HCT116 (cell line): ENCODE measurements around the gene NDUFS3. TPM values are rescaled to one million over a fixed set of nuclear protein-coding genes. Genes with fewer than 3 reads are reported as not detected.

Source experiments
- ATAC-seq: fragments of 200-7000 bp; cut with Tn5 transposase; 2 replicates; pipeline ENCODE4 v1.9.1; 2020; ENCODE audit warnings: mild to moderate bottlenecking, moderate library complexity
- BruUV-seq: library from RNA; stranded (reverse); fragments of 400-500 nt; replicated peaks from 2 replicates; lab custom pipeline; 2021; lab: Mats Ljungman, UMichigan
- CTCF ChIA-PET: fragments of 300-600 bp; sonication (Branson Sonifier 250); formaldehyde crosslinking; loops from one replicate; lab custom pipeline; 2021; ENCODE audit warnings: antibody characterized with exemption; lab: Charles Lee
- POLR2A ChIA-PET: fragments of 300-600, 350-600 bp; sonication (Branson Sonifier 250); formaldehyde crosslinking; loops from one replicate; lab custom pipeline; 2021; ENCODE audit warnings: antibody characterized with exemption; lab: Charles Lee
- RAD21 ChIA-PET, 2 experiments: fragments of 300-600 bp; sonication (Branson Sonifier 250); formaldehyde crosslinking; loops; one replicate each; lab custom pipeline; 2023; ENCODE audit warnings: low total read pairs in 2 of 2; ENCODE audit not compliant: uncharacterized antibody in 2 of 2, unreplicated experiment in 2 of 2, low non-redundant PET in 1 of 2; lab: Charles Lee
- DNase-seq: peaks from one replicate; pipeline ENCODE4 v3.0.0-alpha.2; 2010; ENCODE audit warnings: low read depth, low spot score
- H2AFZ ChIP-seq: fragments of 200-600 bp; shearing (Covaris generic), sonication (generic); 2 replicates; pipeline ENCODE4 v1.6.1; 2017; ENCODE audit warnings: low read depth, mixed run types, mixed read lengths, antibody characterized with exemption, low read length; ENCODE audit not compliant: poor library complexity, severe bottlenecking
- H3K27ac ChIP-seq: 2 replicates; pipeline ENCODE4 v1.5.1; 2012; ENCODE audit warnings: low read depth, low read length
- H3K27me3 ChIP-seq: fragments of 200-600 bp; sonication (generic); 2 replicates; pipeline ENCODE4 v1.6.1; 2016; ENCODE audit warnings: mixed run types, low read length, mixed read lengths; ENCODE audit not compliant: insufficient read depth
- H3K36me3 ChIP-seq, 2 experiments: fragments of 200-500 bp in 1 of 2; fragments of 200-600 bp in 1 of 2; sonication (Bioruptor generic) in 1 of 2; sonication (generic) in 1 of 2; 2 replicates each; pipeline versions ENCODE4 v1.5.1 to v1.6.1; 2014 to 2016; ENCODE audit warnings: low read length in 2 of 2, inconsistent platforms in 1 of 2, mixed read lengths in 1 of 2, mixed run types in 1 of 2; ENCODE audit not compliant: insufficient read depth in 2 of 2, control insufficient read depth in 1 of 2
- H3K4me1 ChIP-seq, 2 experiments: fragments of 200-600 bp in 1 of 2; sonication (generic) in 1 of 2; 2 replicates each; pipeline versions ENCODE4 v1.5.1 to v1.6.1; 2012 to 2017; ENCODE audit warnings: low read length in 2 of 2, inconsistent platforms in 1 of 2, mild to moderate bottlenecking in 1 of 2, mixed read lengths in 1 of 2, mixed run types in 1 of 2, moderate library complexity in 1 of 2; ENCODE audit not compliant: insufficient read depth in 2 of 2, control insufficient read depth in 1 of 2
- H3K4me2 ChIP-seq: fragments of 200-600 bp; sonication (generic); 2 replicates; pipeline ENCODE4 v1.6.1; 2017; ENCODE audit warnings: mixed run types, low read length, mixed read lengths
- H3K4me3 ChIP-seq, 2 experiments: fragments of 200-600 bp in 1 of 2; sonication (generic) in 1 of 2; replicated peaks in 1 of 2; 2 replicates each; pipeline ENCODE4 v1.5.1; 2011 to 2016; ENCODE audit warnings: low read length in 2 of 2, control low read depth in 1 of 2, low read depth in 1 of 2, mild to moderate bottlenecking in 1 of 2, mixed read lengths in 1 of 2, mixed run types in 1 of 2
- H3K79me2 ChIP-seq: fragments of 200-600 bp; sonication (generic); 2 replicates; pipeline ENCODE4 v1.6.1; 2017; ENCODE audit warnings: mild to moderate bottlenecking, mixed run types, low read length, moderate library complexity, mixed read lengths; ENCODE audit not compliant: insufficient read depth
- H3K9ac ChIP-seq: fragments of 200-600 bp; sonication (generic); 2 replicates; pipeline ENCODE4 v1.6.1; 2016; ENCODE audit warnings: low read length, mixed read lengths
- H3K9me2 ChIP-seq: fragments of 200-600 bp; sonication (generic), shearing (Covaris generic); 2 replicates; pipeline ENCODE4 v1.6.1; 2017; ENCODE audit warnings: mixed run types, mild to moderate bottlenecking, moderate library complexity; ENCODE audit not compliant: insufficient read depth
- H3K9me3 ChIP-seq, 2 experiments: fragments of 200-500 bp in 1 of 2; fragments of 200-600 bp in 1 of 2; sonication (Bioruptor generic) in 1 of 2; sonication (generic) in 1 of 2; 2 replicates each; pipeline ENCODE4 v1.6.1; 2014 to 2017; ENCODE audit warnings: low read length in 2 of 2, mixed read lengths in 2 of 2, inconsistent platforms in 1 of 2, low read depth in 1 of 2, mild to moderate bottlenecking in 1 of 2, mixed run types in 1 of 2, moderate library complexity in 1 of 2; ENCODE audit not compliant: control insufficient read depth in 1 of 2, insufficient read depth in 1 of 2
- H4K20me1 ChIP-seq: fragments of 200-600 bp; sonication (generic), shearing (Covaris generic); 2 replicates; pipeline ENCODE4 v1.6.1; 2017; ENCODE audit warnings: mixed run types, mild to moderate bottlenecking, moderate library complexity; ENCODE audit not compliant: insufficient read depth
- CEBPB ChIP-seq: IDR thresholded peaks from 2 replicates; pipeline ENCODE4 v1.6.1; 2012; ENCODE audit warnings: low read depth
- EGR1 ChIP-seq: IDR thresholded peaks from 2 replicates; pipeline ENCODE4 v1.6.1; 2012; ENCODE audit warnings: low read depth
- ELF1 ChIP-seq: IDR thresholded peaks from 2 replicates; pipeline ENCODE4 v1.6.1; 2012; ENCODE audit warnings: low read depth, borderline replicate concordance
- JUND ChIP-seq: IDR thresholded peaks from 2 replicates; pipeline ENCODE4 v1.6.1; 2012
- POLR2AphosphoS5 ChIP-seq: IDR thresholded peaks from 2 replicates; pipeline ENCODE4 v1.6.1; 2011; ENCODE audit warnings: mild to moderate bottlenecking, low read depth, low read length, moderate library complexity
- SIN3A ChIP-seq: IDR thresholded peaks from 2 replicates; pipeline ENCODE4 v1.6.1; 2012; ENCODE audit warnings: low read depth
- SP1 ChIP-seq: IDR thresholded peaks from 2 replicates; pipeline ENCODE4 v1.6.1; 2012; ENCODE audit warnings: low read depth
- SRF ChIP-seq: IDR thresholded peaks from 2 replicates; pipeline ENCODE4 v1.6.1; 2012; ENCODE audit warnings: low read depth
- TCF7L2 ChIP-seq: IDR thresholded peaks from 2 replicates; pipeline ENCODE4 v1.7.0; 2011; ENCODE audit warnings: borderline replicate concordance, inconsistent platforms; ENCODE audit not compliant: insufficient read depth, insufficient read length; ENCODE audit errors: extremely low read depth
- YY1 ChIP-seq: IDR thresholded peaks from 2 replicates; pipeline ENCODE4 v1.6.1; 2011; ENCODE audit warnings: low read length, low read depth, moderate library complexity, mild to moderate bottlenecking; ENCODE audit not compliant: insufficient replicate concordance; ENCODE audit errors: extremely low read depth
- ZNF274 ChIP-seq: fragments of 200-500 bp; sonication (Bioruptor generic); IDR thresholded peaks from 2 replicates; pipeline ENCODE4 v1.6.1; 2014; ENCODE audit warnings: mild to moderate bottlenecking, low read depth, low read length, inconsistent platforms
- intact Hi-C: fragments of 100-400 bp; cut with micrococcal nuclease; formaldehyde crosslinking; loops from 2 replicates; pipeline ENCODE4 v1.10.0; 2022
- total RNA-seq: library from RNA; stranded (reverse); gene quantifications from one replicate; pipeline ENCODE4 v1.2.1, GENCODE V29; 2021; ENCODE audit not compliant: unreplicated experiment
- TF ChIP-seq, protein P1 (sequence below): IDR thresholded peaks from 2 replicates; pipeline ENCODE4 v1.6.1; 2012
- TF ChIP-seq, protein P2 (sequence below): IDR thresholded peaks from 2 replicates; pipeline ENCODE4 v1.6.1; 2011; ENCODE audit warnings: mild to moderate bottlenecking, low read length, moderate library complexity; ENCODE audit not compliant: insufficient replicate concordance; ENCODE audit errors: extremely low read depth

The NDUFS3 gene
- total RNA-seq, 1 experiment from 2014 or later: 134 TPM

- CTCF ChIA-PET: interaction anchor here (1.0 to 2.3 kb wide), 2 partner anchors 11 to 12 kb away, joined by 5 to 9 read pairs; no protein-coding TSS in a partner anchor
Observed at GRCh38 chr11:47541070-47541469, 37.8 kb upstream of the NDUFS3 start.

More at GRCh38 chr11:47541070-47541469, 37.8 kb upstream of the NDUFS3 start:
- intact Hi-C loops: no loop called here
- no peak for DNase-seq
- TF ChIP-seq TCF7L2: no peak
- no peak for TF ChIP-seq POLR2AphosphoS5
- TF ChIP-seq SRF: no peak
- no peak for TF ChIP-seq YY1
- no peak for TF ChIP-seq JUND
- no peak for TF ChIP-seq ELF1
- TF ChIP-seq SIN3A: no peak
- TF ChIP-seq, protein P1, sequence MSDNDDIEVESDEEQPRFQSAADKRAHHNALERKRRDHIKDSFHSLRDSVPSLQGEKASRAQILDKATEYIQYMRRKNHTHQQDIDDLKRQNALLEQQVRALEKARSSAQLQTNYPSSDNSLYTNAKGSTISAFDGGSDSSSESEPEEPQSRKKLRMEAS: no peak
- TF ChIP-seq, protein P2, sequence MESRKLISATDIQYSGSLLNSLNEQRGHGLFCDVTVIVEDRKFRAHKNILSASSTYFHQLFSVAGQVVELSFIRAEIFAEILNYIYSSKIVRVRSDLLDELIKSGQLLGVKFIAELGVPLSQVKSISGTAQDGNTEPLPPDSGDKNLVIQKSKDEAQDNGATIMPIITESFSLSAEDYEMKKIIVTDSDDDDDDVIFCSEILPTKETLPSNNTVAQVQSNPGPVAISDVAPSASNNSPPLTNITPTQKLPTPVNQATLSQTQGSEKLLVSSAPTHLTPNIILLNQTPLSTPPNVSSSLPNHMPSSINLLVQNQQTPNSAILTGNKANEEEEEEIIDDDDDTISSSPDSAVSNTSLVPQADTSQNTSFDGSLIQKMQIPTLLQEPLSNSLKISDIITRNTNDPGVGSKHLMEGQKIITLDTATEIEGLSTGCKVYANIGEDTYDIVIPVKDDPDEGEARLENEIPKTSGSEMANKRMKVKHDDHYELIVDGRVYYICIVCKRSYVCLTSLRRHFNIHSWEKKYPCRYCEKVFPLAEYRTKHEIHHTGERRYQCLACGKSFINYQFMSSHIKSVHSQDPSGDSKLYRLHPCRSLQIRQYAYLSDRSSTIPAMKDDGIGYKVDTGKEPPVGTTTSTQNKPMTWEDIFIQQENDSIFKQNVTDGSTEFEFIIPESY: no peak
- no peak for TF ChIP-seq SP1
- no peak for TF ChIP-seq ZNF274
- TF ChIP-seq CEBPB: no peak
- no peak for TF ChIP-seq EGR1
- H3K27ac ChIP-seq: no peak overlapping the region
- H3K4me2 ChIP-seq: peak overlapping the region; percentile 52
- H3K36me3 ChIP-seq: no peaks in the 10 kb centered on the region; a peak in 1 of 4 replicates
- BruUV-seq: no TSS peak
- H2AFZ ChIP-seq: no peak overlapping the region
- H3K9me2 ChIP-seq: no peaks in the 10 kb centered on the region
- ChIA-PET POLR2A (no interaction called here), RAD21 (no interaction called here)
- no peak overlapping the region for H3K4me3 ChIP-seq
- no peak for ATAC-seq
- H4K20me1 ChIP-seq: peaks cover 27% of the 10 kb centered on the region; the same call in 1 of the 2 replicates
- peaks cover 100% of the 10 kb centered on the region for H3K79me2 ChIP-seq
- no peak overlapping the region for H3K9ac ChIP-seq
- H3K4me1 ChIP-seq: peaks cover 14 to 35% of the 10 kb centered on the region in 2 experiments; a peak in 3 of 4 replicates
- no peaks in the 10 kb centered on the region for H3K27me3 ChIP-seq
- H3K9me3 ChIP-seq: no peaks in the 10 kb centered on the region
